HEK293T (cell line): ENCODE results near the gene TLX2.
"Not testable (repeated sequence)": the region's sequence is repeated elsewhere in the genome, so short reads cannot be mapped to it uniquely, and the experiment has no call there.

Experiments
- CTCF ChIA-PET: fragments of 350-600 bp; formaldehyde crosslinking; extraction: SDS; loops from one replicate; lab custom pipeline; 2021; ENCODE audit warnings: antibody characterized with exemption, inconsistent platforms; lab: Yijun Ruan, JAX
- POLR2A ChIA-PET: fragments of 350-600 bp; formaldehyde crosslinking; extraction: SDS; loops from one replicate; lab custom pipeline; 2020; ENCODE audit warnings: antibody characterized with exemption, inconsistent platforms; lab: Yijun Ruan, JAX
- DNase-seq: peaks from one replicate; pipeline ENCODE4 v3.0.0; 2012; ENCODE audit warnings: mixed read lengths; ENCODE audit errors: extremely low spot score
- ARNT ChIP-seq: fragments of 450-650 bp; IDR thresholded peaks from 2 replicates; pipeline ENCODE4 v1.6.1; 2017; ENCODE audit warnings: mild to moderate bottlenecking
- BHLHE40 ChIP-seq: fragments of 450-650 bp; IDR thresholded peaks from 2 replicates; pipeline ENCODE4 v1.6.1; 2016; ENCODE audit warnings: mild to moderate bottlenecking, moderate library complexity, borderline replicate concordance
- CTBP1 ChIP-seq: fragments of 450-650 bp; IDR thresholded peaks from 2 replicates; pipeline ENCODE4 v1.6.1; 2016; ENCODE audit warnings: borderline replicate concordance
- ELF4 ChIP-seq: fragments of 450-650 bp; IDR thresholded peaks from 2 replicates; pipeline ENCODE4 v1.6.1; 2017; ENCODE audit warnings: antibody characterized with exemption
- FOXA1 ChIP-seq: fragments of 450-650 bp; IDR thresholded peaks from 2 replicates; pipeline ENCODE4 v1.6.1; 2016; ENCODE audit warnings: mild to moderate bottlenecking
- FOXK2 ChIP-seq: fragments of 450-650 bp; IDR thresholded peaks from 2 replicates; pipeline ENCODE4 v1.6.1; 2016; ENCODE audit warnings: mild to moderate bottlenecking
- FOXM1 ChIP-seq: fragments of 450-650 bp; IDR thresholded peaks from 2 replicates; pipeline ENCODE4 v1.6.1; 2017; ENCODE audit warnings: mild to moderate bottlenecking, borderline replicate concordance
- HDGF ChIP-seq: fragments of 450-650 bp; IDR thresholded peaks from 2 replicates; pipeline ENCODE4 v1.6.1; 2017; ENCODE audit warnings: antibody characterized with exemption, borderline replicate concordance
- L3MBTL2 ChIP-seq: fragments of 450-650 bp; conservative IDR thresholded peaks from 2 replicates; pipeline ENCODE4 v1.6.1; 2016; ENCODE audit warnings: mild to moderate bottlenecking
- LEF1 ChIP-seq: fragments of 450-650 bp; IDR thresholded peaks from 2 replicates; pipeline ENCODE4 v1.6.1; 2017; ENCODE audit warnings: mild to moderate bottlenecking, borderline replicate concordance
- NFRKB ChIP-seq: fragments of 450-650 bp; IDR thresholded peaks from 2 replicates; pipeline ENCODE4 v1.6.1; 2016; ENCODE audit warnings: mild to moderate bottlenecking, moderate library complexity
- SP1 ChIP-seq: fragments of 450-650 bp; IDR thresholded peaks from 2 replicates; pipeline ENCODE4 v1.6.1; 2017
- SUZ12 ChIP-seq: fragments of 450-650 bp; IDR thresholded peaks from 2 replicates; pipeline ENCODE4 v1.6.1; 2016; ENCODE audit warnings: mild to moderate bottlenecking
- TARDBP ChIP-seq: fragments of 450-650 bp; IDR thresholded peaks from 2 replicates; pipeline ENCODE4 v1.6.1; 2016
- ZNF384 ChIP-seq: fragments of 450-650 bp; IDR thresholded peaks from 2 replicates; pipeline ENCODE4 v1.6.1; 2016
- TF ChIP-seq, protein P1 (sequence below): fragments of 450-650 bp; IDR thresholded peaks from 2 replicates; pipeline ENCODE4 v1.6.1; 2016

Gene TLX2

DNA sequence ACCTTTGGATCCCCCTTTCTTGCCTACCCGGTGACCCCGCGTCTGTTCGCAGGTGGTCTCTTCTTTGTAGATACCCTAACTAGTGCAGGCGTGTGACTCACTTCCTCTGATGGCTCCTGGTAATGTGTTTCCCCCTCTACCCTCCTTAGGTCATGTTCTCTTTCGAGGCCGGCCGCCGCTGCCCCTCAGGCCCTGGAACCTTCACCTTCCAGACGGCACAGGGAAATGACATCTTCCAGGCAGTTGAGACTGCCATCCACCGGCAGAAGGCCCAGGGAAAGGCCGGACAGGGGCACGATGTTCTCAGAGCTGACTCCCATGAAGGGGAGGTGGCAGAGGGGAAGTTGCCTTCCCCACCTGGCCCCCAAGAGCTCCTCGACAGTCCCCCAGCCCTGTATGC is 41.9 kb downstream of the TLX2 start:
- TF ChIP-seq TARDBP, result no peak
- no peak for TF ChIP-seq SP1
- TF ChIP-seq ELF4, result no peak
- TF ChIP-seq CTBP1, result no peak
- no peak for TF ChIP-seq BHLHE40
- POLR2A ChIA-PET, result interaction anchor here (1.2 kb wide), 1 partner anchor 49 kb away, joined by 4 read pairs; no protein-coding TSS in a partner anchor
- CTCF ChIA-PET, result no interaction called here
- DNase-seq, result no peak

DNA sequence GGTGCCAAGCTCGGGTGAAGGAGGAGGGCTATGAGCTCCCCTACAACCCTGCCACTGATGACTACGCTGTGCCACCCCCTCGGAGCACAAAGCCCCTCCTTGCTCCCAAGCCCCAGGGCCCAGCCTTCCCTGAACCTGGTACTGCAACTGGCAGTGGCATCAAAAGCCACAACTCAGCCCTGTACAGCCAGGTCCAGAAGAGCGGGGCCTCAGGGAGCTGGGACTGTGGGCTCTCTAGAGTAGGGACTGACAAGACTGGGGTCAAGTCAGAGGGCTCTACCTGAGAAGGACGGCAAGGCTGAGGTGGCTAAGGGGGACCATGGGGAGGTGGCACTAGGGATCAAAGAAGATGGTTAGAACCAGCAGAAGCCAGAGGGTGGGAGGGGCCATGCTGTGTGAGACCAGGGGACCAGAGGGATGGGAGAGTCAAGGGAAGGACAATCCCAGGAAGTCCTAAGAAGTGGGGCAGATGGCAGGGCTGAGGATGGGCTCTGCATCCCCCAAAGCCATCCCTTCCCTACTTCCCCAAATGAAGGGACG is 42.7 kb downstream of the TLX2 start:
- no peak for DNase-seq
- TF ChIP-seq ARNT (no peak), ELF4 (no peak), LEF1 (no peak), ZNF384 (no peak), L3MBTL2 (no peak), FOXA1 (no peak), HDGF (no peak), SUZ12 (no peak), BHLHE40 (no peak), TARDBP (no peak), FOXK2 (no peak), CTBP1 (no peak), SP1 (no peak)
- TF ChIP-seq, protein P1, sequence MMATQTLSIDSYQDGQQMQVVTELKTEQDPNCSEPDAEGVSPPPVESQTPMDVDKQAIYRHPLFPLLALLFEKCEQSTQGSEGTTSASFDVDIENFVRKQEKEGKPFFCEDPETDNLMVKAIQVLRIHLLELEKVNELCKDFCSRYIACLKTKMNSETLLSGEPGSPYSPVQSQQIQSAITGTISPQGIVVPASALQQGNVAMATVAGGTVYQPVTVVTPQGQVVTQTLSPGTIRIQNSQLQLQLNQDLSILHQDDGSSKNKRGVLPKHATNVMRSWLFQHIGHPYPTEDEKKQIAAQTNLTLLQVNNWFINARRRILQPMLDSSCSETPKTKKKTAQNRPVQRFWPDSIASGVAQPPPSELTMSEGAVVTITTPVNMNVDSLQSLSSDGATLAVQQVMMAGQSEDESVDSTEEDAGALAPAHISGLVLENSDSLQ, result no peak
- CTCF ChIA-PET, result no interaction called here
- POLR2A ChIA-PET, result no interaction called here

DNA sequence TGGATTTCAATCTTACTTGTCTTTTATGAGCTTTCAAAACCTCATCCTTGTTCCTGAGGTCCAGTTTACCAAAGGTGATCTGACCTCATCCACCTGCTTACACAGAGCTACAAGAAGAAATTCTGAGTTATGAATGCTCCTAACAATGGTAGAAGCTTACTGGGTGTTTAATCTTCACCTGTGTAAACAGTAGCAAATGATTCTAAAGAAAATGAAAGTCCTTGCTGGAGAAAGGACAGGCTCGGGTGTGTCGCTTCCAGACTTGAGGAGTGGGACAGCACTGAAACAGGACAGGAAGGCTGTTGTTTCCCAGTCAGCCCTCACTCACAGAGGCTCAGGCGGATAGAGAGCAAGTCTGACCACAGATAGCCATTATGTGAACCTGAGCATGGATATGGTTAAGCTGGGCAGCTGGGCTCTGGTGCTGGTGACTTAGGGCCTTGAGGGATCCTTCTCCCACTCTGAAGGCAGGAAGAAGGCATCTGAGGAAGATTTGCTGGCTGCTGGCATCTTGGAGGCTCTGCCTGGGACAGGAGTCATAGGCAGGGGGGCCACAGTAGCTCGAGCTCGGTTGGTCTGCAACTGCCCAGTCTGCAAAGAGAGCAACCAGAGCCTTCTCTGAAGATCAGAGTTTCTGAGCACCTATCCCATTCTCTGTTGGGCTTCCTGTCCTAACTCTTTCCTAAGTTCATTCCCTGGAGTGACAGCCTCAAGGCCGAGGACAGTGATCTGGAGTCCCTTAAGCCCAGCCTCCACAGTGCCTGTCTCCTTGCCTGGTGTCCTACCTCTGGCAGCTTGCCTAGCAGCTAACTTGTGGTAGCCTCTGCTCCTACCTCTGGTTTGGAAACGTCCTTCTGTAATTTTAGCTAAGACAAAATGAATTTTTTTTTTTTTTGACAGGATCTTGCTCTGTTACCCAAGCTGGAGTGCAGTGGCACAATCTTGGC is 44.3 kb downstream of the TLX2 start:
- DNase-seq, result no peak

DNA sequence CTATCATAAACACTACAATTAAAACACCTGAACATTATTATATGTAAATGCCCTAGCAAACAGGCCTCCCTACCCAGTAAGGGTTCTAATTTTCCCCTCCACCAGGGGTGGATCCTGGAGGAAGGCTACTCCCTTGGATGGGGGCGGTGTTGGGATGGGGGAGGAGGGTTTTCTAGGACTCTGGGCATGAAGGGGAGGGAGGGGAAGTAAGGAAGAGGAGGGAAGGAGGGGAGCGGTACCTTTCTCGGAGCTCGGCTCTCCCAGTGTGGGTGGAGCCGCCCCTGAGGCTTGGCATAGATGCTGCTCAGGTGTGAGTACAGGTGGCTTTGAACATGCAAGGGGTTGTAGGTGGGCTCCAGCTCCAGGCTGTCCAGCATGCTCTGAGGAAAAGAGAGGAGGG is 45.7 kb downstream of the TLX2 start:
- DNase-seq, result no peak
- CTCF ChIA-PET, result interaction anchor here (0.6 kb wide), 1 partner anchor 251 kb away, joined by 4 read pairs; no protein-coding TSS in a partner anchor
- TF ChIP-seq LEF1, result no peak
- TF ChIP-seq, protein P1, result no peak
- no peak for TF ChIP-seq FOXK2
- no peak for TF ChIP-seq SUZ12
- TF ChIP-seq ARNT, result no peak
- POLR2A ChIA-PET, result no interaction called here

More for the DNA sequence above, 44.3 kb downstream of the TLX2 start:
- ChIA-PET POLR2A (interaction anchor here (0.7 kb wide), 1 partner anchor 9 kb away, joined by 3 read pairs; no protein-coding TSS in a partner anchor), CTCF (interaction anchor here (0.5 kb wide), 1 partner anchor 15 kb away, joined by 5 read pairs; no protein-coding TSS in a partner anchor)
- TF ChIP-seq ELF4, result no peak
- TF ChIP-seq FOXA1, result no peak
- no peak for TF ChIP-seq ZNF384
- TF ChIP-seq NFRKB, result no peak
- no peak for TF ChIP-seq TARDBP
- no peak for TF ChIP-seq SP1
- no peak for TF ChIP-seq HDGF
- no peak for TF ChIP-seq L3MBTL2
- no peak for TF ChIP-seq CTBP1
- TF ChIP-seq SUZ12, result no peak
- TF ChIP-seq FOXK2, result no peak

DNA sequence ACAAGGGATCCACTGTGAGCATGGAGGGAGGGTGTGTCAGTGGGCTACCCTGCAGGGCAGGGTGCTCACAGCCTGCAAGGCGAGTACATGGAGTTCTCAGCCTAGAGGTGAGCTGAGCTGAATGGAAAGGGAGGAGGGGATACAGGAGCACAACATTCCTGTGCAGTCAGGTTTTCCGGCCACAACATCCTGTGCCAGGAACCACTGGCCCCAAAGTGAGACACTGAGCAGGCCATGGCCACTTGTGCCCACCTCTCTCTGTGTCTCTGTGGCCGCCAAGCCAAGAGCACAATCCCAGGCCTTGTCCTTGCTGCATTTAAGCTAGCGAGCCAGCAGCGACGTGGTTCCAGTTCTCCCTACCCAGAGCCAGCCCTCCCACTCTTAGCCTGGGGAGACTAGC is 46.3 kb downstream of the TLX2 start:
- TF ChIP-seq ELF4 (no peak), TARDBP (no peak), LEF1 (no peak), FOXM1 (no peak), FOXK2 (no peak), CTBP1 (no peak)
- POLR2A ChIA-PET, result no interaction called here
- CTCF ChIA-PET, result no interaction called here
- no peak for DNase-seq

DNA sequence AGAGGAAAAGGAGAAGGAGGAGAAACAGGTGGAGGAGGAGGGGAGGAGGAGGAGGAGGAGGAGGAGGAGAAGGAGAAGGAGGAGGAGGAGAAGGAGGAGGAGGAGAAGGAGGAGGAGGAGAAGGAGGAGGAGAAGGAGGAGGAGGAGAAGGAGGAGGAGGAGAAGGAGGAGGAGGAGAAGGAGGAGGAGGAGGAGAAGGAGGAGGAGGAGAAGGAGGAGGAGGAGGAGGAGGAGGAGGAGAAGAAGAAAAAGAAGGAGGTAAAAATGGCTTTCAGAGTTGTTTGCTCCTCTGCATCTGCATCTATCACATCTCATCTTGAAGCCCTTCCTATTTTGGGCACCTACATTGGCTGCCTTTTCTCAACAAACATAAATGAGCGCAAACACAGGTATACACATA is 46.8 kb downstream of the TLX2 start:
- POLR2A ChIA-PET, DNase-seq, CTCF ChIA-PET: not testable (repeated sequence)

DNA sequence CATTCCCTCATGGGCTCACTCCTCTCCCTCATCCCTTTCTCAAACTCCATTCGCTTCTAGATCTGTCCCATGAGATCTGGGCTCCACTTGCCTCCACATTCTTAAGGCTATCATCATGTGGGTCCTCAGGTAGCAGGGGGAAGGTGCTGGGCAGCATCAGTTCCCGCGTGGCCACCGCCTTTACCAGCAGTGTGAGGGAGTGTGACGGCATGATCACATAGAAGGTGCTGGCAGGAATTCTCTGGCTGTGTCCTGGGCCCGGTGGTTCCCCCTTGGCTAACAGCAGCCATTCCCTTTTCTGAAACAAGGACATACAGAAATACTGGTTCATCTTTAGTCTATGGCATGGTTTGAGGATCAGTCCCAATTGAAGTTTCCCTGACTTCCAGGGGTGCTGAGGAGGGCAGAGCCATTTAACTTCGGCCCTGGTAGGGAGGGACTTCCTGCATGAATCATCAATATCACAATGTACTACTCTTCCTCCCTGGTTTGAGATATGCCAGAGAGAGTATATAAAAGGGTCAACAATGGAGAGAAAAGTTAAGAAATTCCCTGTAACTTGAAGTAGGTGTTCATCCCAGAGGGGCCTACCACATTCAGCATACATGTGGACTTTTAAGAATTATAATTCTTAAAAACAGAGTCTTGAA is 48.0 kb downstream of the TLX2 start:
- no peak for DNase-seq
- ChIA-PET CTCF (no interaction called here), POLR2A (no interaction called here)
- TF ChIP-seq FOXM1 (no peak), FOXK2 (no peak), BHLHE40 (no peak), ZNF384 (no peak), FOXA1 (no peak), HDGF (no peak), ARNT (no peak), L3MBTL2 (no peak), SUZ12 (no peak), LEF1 (no peak), CTBP1 (no peak), NFRKB (no peak), SP1 (no peak), ELF4 (no peak), TARDBP (no peak)
- TF ChIP-seq, protein P1, result no peak
